Globus pallidus (tissue), 1 donor: ENCODE results near the gene NPAS3.

ENCODE experiments used
- DNase-seq: peaks from one replicate; pipeline ENCODE4 v3.0.0-alpha.2; 2015; ENCODE audit warnings: low spot score

NPAS3 gene

GRCh38 chr14:33016613-33017012 is 77.9 kb downstream of the NPAS3 start:
- DNase-seq, result no peak

- no peak for DNase-seq
Measured at GRCh38 chr14:33017016-33017415, 78.3 kb downstream of the NPAS3 start.

GRCh38 chr14:33019346-33019745 is 80.7 kb downstream of the NPAS3 start:
- no peak for DNase-seq

DNA sequence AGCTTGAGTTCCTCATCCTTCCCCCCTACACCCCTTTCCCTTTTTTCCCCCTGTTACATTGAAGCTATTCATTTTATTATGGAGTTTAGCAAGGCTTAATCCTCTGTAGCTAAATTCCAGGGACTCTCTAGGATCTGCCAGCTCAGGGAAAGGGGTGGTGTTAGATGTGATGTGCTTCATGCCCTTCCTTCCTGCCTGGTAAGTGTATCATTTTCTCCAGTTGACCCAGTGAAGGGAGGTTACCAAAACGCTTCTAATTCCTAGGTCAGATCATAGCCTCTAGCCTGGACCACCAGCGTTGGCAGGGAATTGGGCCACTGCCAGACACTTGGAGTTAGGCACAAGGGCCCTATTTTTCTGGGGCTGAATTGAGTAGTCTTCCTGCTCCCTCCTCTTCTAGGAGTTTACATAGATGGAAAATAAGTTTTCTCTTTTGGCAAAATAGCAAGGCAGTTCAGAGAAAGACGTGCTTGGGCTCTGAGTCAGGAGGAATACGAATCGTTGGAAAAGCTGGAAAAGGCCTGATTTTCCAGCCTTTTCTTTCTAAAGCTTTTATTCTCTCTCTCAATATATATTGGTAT is 88.3 kb downstream of the NPAS3 start:
- DNase-seq, result peak; percentile 53

DNA sequence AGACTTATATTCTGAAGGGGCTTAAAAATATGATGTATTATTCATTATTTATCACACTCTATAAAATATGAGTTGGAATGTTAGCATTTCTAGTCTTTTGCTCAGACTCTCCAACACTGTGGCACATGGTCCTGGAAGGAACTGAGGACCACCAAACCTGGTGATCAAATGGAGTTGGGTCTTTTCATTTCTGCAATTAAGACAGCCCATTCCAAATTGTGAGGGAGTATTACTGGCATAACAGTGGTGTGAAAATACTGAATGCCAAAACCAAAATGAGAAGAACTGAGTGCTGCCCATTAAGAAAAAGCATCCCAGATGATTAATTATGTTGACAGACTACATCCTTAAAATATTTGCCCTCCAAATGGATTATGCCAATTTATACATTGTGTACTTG is 90.8 kb downstream of the NPAS3 start:
- DNase-seq, result no peak

GRCh38 chr14:33030386-33030785 is 91.7 kb downstream of the NPAS3 start:
- DNase-seq, result no peak

DNA sequence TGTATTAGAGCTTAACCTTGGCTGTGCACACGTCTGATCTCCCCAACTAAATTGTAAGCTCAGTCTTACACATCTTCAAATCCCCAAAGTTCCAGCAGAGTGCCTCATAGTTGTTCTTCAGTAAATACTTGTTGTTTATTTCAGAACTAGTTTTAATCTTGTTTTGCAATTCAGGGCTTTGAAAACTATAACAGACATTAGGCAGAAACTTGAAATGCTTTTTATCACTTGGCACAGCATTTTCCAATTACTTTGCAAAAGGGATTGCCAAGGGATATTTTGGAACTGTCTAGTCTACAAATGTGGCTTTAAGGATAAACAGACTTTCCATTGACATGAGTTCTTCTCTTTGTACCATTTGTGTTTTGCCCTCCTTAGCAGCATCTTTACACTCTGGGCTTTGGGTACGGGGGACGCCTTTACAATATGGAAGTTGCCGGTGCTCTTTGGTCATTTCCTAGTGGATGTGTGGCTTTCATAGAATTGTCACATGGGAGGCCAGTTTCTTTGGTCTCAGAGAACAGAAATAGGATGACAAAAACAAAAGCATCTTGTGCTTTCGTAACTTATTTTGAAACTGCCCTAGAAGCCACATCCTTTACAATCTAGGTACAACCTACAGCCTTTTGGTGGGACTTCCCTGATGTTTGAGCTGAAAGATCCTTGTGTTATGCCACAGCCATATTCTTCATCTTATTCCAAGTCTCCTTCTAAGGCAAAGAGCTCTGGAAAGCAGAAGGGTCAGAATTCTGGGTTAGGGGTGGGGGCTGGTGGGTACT is 96.9 kb downstream of the NPAS3 start:
- DNase-seq, result no peak

DNA sequence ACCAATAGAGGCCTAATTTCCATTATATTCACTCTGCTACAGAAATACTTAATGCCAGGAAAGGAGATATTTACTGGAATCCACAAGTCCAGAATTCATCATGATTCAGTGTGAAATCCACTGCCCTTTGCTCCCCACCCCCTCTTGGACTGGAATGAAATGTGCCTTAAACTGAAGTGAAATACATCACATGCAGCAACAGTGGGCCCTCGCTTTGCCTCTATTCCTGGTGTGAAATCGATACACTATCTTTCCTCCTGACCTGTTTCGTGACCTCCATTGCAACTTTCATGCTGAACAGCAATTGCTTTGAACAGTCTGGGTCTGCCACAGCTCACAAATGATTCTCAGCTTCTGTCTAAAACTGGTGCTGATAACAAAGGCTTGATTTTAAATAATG is 100.6 kb downstream of the NPAS3 start:
- no peak for DNase-seq

DNA sequence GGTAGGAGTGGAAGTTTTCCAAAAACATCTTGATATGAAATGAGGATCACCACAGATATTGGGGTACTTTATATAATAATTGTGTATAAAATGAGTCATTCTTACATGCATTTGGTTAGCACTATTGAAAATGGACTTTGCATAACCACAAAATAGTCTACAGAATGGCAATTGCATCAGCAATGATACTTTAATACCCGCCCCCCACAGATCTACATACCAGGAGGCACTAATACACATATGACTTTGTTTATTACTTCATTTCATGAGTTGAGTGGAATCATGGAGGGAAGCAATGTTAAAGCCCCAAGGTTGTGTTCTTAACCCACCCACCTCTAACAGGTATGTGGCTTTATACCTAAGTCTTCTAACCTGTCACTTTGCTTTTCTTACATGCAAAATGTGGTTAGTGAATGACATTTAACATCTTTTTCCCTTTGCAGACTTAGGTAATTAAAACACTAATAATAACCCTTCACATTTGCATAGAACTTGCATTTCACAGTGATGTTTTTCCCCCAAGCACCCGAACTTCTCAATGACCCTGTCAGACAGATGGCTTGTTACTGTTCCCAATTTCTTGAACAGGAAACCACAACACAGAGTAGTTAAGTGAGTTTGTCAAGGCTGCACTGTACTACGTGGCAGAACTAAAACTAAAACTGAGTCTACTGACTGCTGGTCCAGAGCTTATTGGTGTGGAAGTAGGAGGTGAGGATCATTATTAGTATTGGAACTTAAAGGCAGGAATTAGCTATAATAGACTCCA is 101.9 kb downstream of the NPAS3 start:
- no peak for DNase-seq

- no peak for DNase-seq
Measured at GRCh38 chr14:33042591-33042990, 103.9 kb downstream of the NPAS3 start.

DNA sequence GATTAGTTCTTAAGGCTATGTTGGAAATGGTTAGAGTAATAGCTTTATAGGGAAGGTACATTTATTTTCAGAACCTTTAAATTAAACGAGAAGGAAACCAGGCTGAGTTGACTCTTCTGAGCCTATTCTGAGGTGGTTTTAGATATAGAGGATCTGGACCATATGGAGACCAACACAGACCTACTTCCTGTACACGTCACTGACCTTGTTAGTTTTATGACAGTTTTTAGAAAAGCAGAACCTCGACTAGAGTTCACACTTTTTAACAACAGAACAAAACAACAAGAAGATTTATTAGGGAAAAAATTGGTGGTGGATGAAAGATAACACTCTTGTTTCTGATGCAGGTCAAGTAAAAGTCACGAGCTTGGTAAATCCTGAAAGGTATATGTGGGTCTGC is 107.1 kb downstream of the NPAS3 start:
- no peak for DNase-seq

GRCh38 chr14:33052943-33053342 is 114.3 kb downstream of the NPAS3 start:
- no peak for DNase-seq

- DNase-seq, result no peak
Measured at GRCh38 chr14:33056213-33056612, 117.5 kb downstream of the NPAS3 start.

GRCh38 chr14:33057585-33057984 is 118.9 kb downstream of the NPAS3 start:
- DNase-seq, result no peak

DNA sequence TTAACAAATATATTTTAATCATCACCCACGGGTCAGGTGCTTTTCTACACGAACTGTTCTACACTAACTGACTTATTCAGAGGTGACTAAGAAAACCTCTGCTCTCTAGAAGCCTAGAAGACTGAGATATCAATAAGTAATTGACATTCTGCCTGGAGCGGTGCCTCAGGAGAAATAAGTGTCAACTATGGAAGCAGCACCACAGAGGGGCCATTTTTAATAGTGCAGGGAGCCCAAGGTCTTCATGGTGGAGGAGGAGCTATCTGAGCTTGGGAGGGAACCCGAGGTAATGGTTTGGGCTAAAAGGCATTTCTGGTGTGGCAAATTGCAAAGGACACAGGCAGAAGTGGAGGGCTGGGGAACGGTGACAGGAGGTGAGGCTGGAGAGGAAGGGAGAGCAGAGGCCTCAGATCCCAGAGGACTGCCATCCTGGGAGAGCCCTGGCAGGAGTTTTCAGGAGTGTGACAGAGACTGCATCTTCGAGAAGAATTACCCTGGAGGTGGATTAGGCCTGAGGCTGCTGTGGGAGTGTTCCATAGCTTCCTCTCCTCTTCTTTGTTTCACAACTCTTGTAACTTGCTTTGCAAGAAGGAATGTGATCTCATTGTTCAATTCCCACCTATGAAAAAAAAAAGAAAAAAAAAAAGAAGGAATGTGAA is 123.1 kb downstream of the NPAS3 start:
- peak; percentile 33 for DNase-seq

- no peak for DNase-seq
Measured at GRCh38 chr14:33062476-33062875, 123.8 kb downstream of the NPAS3 start.

- DNase-seq, result no peak
Measured at GRCh38 chr14:33062881-33063280, 124.2 kb downstream of the NPAS3 start.

GRCh38 chr14:33063521-33063920 is 124.8 kb downstream of the NPAS3 start:
- DNase-seq, result no peak

GRCh38 chr14:33065634-33066033 is 127.0 kb downstream of the NPAS3 start:
- DNase-seq, result no peak

- DNase-seq, result peak; percentile 21
Measured at GRCh38 chr14:33068040-33068439, 129.4 kb downstream of the NPAS3 start.

DNA sequence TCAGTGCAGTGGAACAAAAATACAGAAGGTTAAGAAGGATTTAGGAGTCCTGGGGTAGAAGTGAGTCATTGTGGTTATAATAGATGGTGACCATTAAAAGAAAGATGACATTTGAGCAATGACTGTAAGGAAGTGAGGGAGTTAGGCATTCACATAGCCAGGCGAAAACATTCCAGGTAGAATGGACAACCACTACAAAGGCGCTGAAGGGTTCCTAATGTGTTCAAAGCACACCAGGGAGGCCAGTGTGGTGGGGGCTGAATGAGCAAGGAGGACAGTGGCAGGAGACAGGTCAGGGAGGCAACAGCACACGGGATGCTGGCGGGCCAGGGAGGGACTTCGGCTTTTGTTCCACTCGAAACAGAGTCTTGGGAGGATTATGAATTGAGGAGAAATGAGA is 129.9 kb downstream of the NPAS3 start:
- DNase-seq, result no peak

DNA sequence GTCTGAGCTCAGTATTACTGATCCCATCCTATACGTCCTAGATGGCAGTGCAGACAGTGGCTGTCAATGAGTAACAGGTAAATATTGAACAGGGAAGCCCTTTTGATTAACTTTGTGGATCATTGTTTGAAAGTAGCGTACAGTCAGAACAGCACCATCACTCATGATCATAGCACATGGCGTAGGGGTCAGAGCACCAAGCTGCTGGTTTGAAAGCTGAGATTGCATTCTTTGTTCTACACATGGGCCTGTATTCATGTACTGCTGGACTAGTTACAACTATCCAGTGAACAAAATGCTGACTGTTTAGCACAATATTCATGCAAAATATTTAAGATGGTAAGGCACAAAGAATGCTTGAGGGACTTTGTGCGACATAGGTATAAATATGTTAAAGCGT is 131.8 kb downstream of the NPAS3 start:
- peak; percentile 59 for DNase-seq

- no peak for DNase-seq
Measured at GRCh38 chr14:33073023-33073422, 134.3 kb downstream of the NPAS3 start.
